IPS DF 4.7 (cell line): ENCODE data around the gene TBC1D22A.

Source experiments
- DNase-seq: peaks from one replicate; pipeline ENCODE4 v3.0.0-alpha.2; 2013; ENCODE audit warnings: low spot score; ENCODE audit errors: extremely low read depth

TBC1D22A gene

GRCh38 chr22:46856661-46857060, 94.2 kb downstream of the TBC1D22A start:
- DNase-seq, result no peak

DNA sequence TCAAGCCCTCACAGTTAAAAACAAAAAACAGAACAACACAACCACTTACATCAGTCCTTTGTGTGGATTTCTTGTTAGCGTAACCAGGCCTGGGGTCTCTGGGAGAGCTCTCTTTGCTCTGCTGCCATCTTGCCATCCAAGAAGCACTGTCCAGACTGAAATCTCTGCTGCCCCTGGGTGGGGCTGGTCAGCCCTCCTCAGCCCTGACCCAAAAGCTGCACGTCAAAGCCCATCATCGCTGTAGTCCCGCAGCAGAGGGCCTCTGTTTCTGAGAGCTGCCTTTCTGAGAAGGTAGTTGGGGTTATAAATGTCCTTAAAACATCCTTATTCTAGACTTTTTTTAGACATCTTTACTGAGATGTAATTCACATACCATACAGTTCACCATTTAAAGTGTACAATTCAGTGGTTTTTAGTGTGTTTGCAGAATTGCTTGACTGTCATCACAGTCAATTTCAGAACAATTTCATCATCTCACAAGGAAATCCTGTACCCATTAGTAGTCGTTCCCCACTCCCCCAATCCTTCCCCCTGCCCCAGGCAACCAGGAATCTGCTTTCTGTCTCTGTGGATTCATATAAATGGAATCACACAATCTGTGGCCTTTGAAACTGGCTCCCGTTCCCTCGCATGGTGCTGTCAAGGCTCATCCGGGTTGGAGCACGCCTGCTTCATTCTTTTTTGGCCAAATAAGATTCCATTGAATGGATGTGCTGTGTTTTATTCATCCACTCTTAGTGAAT, 94.9 kb downstream of the TBC1D22A start:
- no peak for DNase-seq

DNA sequence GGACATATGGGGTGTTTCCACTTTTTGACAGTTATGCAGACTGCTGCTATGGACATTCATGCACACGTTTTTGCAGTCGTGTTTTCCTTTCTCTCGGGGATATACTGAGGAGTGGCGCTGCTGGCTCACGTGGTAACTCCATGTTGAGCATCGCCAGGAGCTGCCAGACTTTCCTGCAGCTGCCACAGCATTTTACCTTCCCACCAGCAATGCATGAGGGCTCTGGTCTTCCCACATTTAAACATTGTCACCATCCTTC, 95.4 kb downstream of the TBC1D22A start:
- no peak for DNase-seq

DNA sequence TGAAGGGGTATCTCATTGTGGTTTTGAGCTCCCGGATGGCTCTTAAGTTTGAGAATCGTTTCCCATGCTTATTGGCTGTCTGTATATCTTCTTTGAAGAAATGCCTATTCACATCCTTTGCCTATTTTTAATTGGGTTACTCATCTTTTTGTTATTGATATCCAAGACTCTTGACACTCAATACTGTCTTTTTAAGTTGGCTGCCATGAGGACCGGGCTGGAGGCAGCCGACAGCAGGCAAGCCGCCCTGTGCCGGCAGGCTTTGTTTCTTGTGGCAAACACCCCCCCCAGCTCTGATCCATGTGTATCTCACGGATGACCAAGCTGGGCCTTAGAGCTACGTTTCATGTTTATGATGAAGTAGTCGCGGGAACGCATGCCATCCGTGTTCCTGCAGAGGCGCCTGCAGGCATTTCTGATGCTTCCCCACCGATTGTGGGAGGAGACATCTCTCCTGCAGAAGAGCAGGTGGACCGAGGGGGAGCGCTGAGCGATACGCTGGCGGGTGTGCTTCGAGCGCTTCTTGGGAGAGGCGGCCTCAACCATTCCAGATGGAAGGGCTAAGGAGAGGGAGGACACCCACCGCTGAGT, 95.8 kb downstream of the TBC1D22A start:
- no peak for DNase-seq

DNA sequence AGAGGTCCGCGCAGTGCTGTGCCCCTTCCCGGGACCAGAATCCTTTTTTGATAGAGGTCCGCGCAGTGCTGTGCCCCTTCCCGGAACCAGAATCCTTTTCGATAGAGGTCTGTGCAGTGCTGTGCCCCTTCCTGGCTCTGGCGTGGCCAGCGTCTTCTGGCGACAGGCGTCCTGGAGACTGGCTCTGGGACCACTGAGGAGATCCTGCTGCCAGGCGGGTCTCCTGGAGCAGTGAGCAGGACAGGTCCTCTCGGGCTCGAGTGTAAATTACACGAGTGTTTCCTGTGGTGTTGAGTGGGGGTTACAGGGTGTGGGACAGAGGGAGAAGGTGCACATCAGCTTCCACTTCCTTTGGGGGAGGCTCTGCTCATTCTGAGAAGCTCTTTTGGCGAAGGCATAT, 98.1 kb downstream of the TBC1D22A start:
- no peak for DNase-seq

DNA sequence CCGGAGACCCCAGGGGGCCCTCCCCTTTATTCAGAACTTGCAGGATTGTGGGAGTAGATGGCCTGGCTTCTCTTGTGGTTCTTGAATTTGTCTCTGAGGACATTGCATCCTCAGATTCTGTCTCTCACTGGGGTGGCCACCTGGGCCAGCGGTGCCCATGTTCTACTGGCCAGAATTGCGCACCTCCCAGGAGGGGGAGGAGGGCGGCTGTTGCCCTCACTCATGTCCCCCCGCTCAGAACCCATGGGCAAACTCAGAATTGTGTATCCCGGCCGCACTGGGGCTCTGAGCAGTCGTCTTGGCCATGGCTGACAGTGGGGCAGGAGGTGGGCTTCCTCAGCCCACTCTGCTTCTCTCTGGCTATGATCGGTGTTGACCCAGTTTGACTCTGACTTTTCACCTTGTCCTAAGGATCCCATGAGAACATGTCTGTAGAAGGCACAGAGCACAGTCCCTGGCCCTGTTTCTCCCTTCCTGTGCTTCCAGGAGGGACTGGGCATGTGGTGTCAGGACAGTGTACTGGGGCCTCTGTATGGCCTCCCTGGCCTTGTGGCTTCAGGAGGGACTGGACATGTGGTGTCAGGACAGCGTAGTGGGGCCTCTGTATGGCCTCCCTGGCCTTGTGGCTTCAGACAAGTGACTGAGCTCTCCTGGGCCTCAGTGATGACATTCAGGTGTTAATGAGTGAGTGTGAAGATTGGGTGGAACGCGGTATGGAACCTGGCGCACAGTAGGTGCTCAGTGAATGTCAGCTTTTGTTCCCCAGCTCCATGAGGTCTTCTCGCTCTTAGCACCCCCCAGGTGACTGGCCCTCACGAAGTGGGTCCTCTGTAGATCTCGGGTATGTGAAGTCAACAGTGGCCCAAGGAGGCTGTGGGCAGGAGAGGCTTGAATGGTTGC, 99.3 kb downstream of the TBC1D22A start:
- no peak for DNase-seq

DNA sequence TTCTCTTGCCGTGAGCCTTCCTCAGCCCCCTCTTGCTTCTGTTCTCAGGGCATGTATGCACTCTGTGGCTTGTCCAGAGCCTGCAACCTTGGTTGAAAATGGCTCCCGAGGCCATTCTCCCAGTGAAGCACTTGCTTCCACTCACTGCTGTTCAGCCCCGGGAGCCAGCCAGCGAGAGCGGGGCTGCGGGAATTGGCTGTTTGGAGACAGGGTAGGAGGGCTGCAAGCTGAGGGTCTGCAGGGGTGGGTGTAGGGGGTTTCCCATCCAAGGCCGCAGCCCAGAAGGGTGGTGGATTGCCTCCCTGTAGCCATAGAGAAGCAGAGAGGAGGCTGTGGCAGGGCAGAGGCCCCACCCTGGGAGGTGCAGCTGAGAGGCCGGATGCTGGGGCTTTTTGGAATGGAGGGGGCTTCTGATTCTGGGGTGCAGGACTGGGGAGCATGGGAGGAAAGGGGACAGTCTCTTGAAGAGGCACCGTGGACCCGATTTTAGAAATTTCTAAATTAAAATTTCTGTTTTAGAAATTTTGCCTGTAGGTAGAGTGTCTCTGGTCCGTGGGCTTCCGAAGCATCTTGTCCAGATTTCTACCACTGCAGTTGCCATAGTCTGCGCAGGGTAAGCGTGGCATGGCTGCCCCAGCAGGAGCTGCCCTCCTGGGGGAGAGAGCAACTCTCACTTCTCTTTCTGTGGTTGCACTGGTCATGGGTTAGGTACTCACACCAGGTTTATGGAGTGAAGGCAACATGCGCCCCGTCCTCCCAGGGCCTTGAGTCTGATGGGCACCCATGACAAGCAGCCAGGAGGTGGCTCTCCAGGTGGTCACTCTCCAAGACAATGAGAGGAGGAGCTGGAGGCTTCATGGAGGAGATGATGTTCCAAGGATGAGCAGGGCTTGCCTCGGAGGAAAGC, 100.2 kb downstream of the TBC1D22A start:
- no peak for DNase-seq

DNA sequence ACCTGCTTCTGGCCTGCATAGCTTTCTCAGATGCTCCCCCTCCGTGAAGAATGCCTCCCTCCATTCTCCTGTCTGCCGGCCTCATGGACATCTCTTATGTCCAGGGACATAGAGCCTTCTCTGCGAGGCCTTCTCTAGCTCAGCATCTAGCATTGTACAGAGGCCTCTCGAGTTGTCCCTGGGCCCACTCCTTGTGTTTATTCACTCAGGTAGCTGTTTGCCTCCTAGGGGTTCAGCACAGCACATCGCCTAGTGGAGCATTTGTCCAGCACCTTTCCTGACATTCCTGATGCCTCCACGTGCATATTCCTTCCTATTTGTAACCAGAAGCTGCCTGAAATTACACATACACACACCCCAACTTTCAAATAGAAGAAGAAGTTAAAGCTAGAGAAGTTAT, 101.3 kb downstream of the TBC1D22A start:
- DNase-seq, result no peak

- no peak for DNase-seq
Measured at GRCh38 chr22:46864314-46865051, 102.0 kb downstream of the TBC1D22A start.

GRCh38 chr22:46865052-46865434, 102.6 kb downstream of the TBC1D22A start:
- DNase-seq, result no peak

- no peak for DNase-seq
Measured at GRCh38 chr22:46865642-46866041, 103.2 kb downstream of the TBC1D22A start.

GRCh38 chr22:46866591-46866990, 104.1 kb downstream of the TBC1D22A start:
- no peak for DNase-seq

GRCh38 chr22:46867106-46867505, 104.7 kb downstream of the TBC1D22A start:
- no peak for DNase-seq

DNA sequence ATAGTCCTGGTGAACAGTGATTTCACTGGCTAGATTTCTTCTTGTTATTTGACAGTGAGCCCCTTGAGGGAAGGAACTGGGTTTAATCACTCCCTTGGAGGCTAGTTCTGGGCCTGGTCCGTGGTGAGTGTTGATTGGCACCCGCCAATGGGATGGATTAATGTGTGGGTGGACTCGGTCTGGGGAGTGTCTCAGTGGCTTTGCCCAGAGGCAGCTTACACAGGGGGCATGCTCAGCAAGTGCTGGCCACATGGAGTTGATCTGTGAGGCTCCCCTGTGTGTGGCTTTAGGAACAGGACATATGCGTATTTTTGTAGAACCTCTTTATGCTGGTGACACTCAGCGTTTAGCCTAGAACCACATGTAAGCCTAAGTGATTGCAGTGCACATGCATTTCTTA, 106.9 kb downstream of the TBC1D22A start:
- no peak for DNase-seq

- no peak for DNase-seq
Measured at GRCh38 chr22:46869831-46870441, 107.5 kb downstream of the TBC1D22A start.

- DNase-seq, result no peak
Measured at GRCh38 chr22:46871826-46872225, 109.4 kb downstream of the TBC1D22A start.

DNA sequence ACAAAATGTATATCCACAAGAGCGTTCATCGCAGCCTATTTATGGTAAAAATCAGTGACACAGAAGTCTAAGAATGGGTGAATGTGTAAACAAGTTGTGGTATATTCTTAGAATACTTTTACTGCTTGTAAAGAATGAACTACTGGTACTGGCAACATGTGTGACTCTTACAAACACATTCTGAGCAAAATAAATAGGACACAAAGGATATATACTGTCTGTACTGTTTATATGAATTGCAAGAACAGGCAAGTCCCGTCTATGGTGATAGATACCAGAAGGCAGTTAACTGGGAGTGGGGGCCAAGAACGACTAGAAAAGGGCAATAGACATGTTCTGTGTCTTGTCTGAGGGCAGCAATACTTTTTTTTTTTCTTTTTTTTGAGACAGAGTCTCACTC, 112.6 kb downstream of the TBC1D22A start:
- DNase-seq, result no peak

DNA sequence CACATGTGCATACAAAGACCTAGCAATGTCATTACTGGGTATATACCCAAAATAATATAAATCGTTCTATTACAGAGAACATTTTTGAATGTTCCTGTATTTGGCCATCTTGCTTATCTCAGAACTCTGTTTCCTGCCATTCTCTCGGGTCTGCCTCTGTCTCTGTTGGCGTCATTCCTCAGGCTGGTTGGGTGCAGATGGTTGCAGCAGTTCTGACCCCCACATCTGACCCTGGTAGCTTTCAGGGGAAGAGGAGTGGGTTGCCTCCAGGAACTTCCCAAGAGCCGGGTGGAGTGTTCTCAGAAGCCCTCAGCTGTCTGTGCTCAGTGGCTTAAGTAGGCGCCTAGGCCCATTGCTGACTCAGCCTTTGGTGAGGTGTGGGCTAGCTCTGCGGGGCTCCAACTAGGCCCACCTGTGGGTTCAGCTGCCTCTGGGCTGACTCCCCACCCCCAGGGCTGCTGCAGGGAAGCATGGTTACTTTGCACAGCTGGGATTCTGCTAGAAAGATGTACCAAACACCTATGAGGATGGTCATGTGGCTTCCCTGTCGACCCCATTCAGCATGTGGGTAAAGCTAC, 114.0 kb downstream of the TBC1D22A start:
- no peak for DNase-seq

DNA sequence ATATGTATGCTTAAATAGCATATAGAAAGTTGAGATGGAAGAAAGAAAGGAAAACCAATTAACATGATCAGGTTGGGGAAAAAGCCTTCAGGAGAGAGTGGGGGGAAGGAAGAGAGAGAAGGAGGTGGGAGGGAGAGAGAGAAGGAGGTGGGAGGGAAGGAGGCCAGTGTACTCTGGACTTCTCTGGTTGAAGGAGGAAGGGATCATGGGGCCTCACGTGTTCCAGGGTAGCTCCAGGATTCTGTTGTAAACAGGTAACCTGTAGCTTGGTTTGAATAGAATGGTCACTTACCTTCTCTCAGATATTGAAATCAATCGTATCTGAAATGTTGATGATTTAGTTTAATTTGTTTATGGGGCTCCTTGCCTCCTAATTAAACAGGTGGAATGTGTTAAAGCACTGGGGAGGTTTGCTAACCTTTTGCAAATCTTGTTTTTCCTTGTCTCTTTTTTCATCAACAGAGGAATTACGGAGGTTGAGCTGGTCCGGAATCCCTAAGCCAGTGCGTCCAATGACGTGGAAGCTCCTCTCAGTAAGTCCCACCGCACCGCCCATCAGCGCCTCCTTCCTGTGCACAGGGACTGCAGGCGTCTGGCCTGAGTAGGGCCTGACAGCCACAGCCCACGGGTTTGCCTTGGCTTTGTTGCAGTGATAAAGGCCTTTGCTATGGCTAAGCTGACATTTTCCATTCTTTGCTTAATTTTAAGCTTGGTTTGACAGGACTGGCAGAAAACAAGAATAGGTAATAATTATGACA, 115.9 kb downstream of the TBC1D22A start:
- no peak for DNase-seq
